Measurements from ENCODE around the gene ELOB. TPM values are rescaled to one million over a fixed set of nuclear protein-coding genes. Genes with fewer than 3 reads are reported as not detected.
A peak's percentile ranks its signal among the peaks of the same experiment; 100 is the strongest.

The ELOB gene
- total RNA-seq, 1 experiment from 2014 or later = 319 TPM

GRCh38 chr16:2757344-2757743 is 19.7 kb downstream of the ELOB start:
- Histone ChIP-seq H4K20me1 (ENCODE audit: control insufficient read depth, insufficient read depth, insufficient read length) (no peaks in the 10 kb centered on the region), H2BK15ac (ENCODE audit: low read depth, low read length) (no peak overlapping the region), H2AK5ac (ENCODE audit: insufficient read length, low read length) (no peak overlapping the region), H3K4me2 (ENCODE audit: insufficient read depth, insufficient read length, low read length) (no peak overlapping the region), H3K4ac (ENCODE audit: low read depth, low read length) (no peak overlapping the region), H3K23me2 (ENCODE audit: insufficient read length, low read depth, low read length, poor library complexity, severe bottlenecking) (peaks cover 3% of the 10 kb centered on the region), H3K79me2 (ENCODE audit: insufficient read depth, low read length) (peaks cover 51% of the 10 kb centered on the region), H2BK5ac (ENCODE audit: insufficient read length, low read length) (no peak overlapping the region), H3K23ac (ENCODE audit: insufficient read length, low read depth, low read length) (no peak overlapping the region), H3K4me1 (ENCODE audit: insufficient read depth, low read length) (0 out of 2 replicates have a peak, but pooled peaks cover 3% of the 10 kb centered on the region), H2BK20ac (ENCODE audit: low read depth, low read length, poor library complexity, severe bottlenecking) (no peak overlapping the region), H3K27me3 (ENCODE audit: insufficient read depth, low read length) (no peaks in the 10 kb centered on the region), H3K79me1 (ENCODE audit: insufficient read depth, low read depth, low read length, poor library complexity, severe bottlenecking) (peaks cover 13% of the 10 kb centered on the region), H2AFZ (ENCODE audit: low read length) (no peak overlapping the region), H4K8ac (replicated peaks; ENCODE audit: insufficient read length, low read depth, low read length) (no peak overlapping the region), H3K56ac (ENCODE audit: insufficient read length, low read depth, low read length) (no peak overlapping the region), H3K27ac (ENCODE audit: insufficient read length, low read depth, low read length) (no peak overlapping the region), H3K9me3 (ENCODE audit: control insufficient read depth, low read depth, low read length) (no peaks in the 10 kb centered on the region), H4K5ac (ENCODE audit: insufficient read length, low read depth, low read length) (no peak overlapping the region), H2BK12ac (ENCODE audit: insufficient read length, low read depth, low read length) (no peak overlapping the region), H3T11ph (ENCODE audit: low read length) (no peak overlapping the region), H3K9ac (ENCODE audit: extremely low read depth, insufficient read length, low read length) (no peak overlapping the region), H2BK120ac (ENCODE audit: low read depth, low read length, poor library complexity, severe bottlenecking) (no peak overlapping the region), H3K18ac (ENCODE audit: insufficient read length, low read depth, low read length) (no peak overlapping the region), H3K14ac (ENCODE audit: insufficient read depth, low read length) (no peak overlapping the region), H4K91ac (ENCODE audit: insufficient read length, low read depth, low read length) (no peak overlapping the region)
- DNase-seq = no peak
- Mint-ChIP-seq H3K27me3 (ENCODE audit: low read depth) (peaks cover 2% of the 10 kb centered on the region; the same call in 1 of the 2 replicates), H3K9me3 (peaks cover 17 to 24% of the 10 kb centered on the region in 2 experiments), H3K27ac (peak overlapping the region; percentile 4 to 74 (median 57); a peak in 2 of 7 replicates), H3K36me3 (ENCODE audit: insufficient read depth in 1 of 3, low read depth in 3 of 3) (peaks cover 84 to 91% (median 88%) of the 10 kb centered on the region in 3 experiments), H3K4me1 (peaks cover 27 to 29% of the 10 kb centered on the region in 2 experiments), H3K4me3 (no peak overlapping the region)
- WGBS (ENCODE audit: extremely low coverage, insufficient read length, low lambda C conversion rate) = no CpG with 5 or more reads among the region's 11 CpGs
- TF ChIP-seq, protein P1, sequence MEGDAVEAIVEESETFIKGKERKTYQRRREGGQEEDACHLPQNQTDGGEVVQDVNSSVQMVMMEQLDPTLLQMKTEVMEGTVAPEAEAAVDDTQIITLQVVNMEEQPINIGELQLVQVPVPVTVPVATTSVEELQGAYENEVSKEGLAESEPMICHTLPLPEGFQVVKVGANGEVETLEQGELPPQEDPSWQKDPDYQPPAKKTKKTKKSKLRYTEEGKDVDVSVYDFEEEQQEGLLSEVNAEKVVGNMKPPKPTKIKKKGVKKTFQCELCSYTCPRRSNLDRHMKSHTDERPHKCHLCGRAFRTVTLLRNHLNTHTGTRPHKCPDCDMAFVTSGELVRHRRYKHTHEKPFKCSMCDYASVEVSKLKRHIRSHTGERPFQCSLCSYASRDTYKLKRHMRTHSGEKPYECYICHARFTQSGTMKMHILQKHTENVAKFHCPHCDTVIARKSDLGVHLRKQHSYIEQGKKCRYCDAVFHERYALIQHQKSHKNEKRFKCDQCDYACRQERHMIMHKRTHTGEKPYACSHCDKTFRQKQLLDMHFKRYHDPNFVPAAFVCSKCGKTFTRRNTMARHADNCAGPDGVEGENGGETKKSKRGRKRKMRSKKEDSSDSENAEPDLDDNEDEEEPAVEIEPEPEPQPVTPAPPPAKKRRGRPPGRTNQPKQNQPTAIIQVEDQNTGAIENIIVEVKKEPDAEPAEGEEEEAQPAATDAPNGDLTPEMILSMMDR (conservative IDR thresholded peaks at IDR 0.05) = no peak
